AG08396 (cell line): ENCODE measurements around the gene CENPB.
"Not testable (repeated sequence)": the region's sequence is repeated elsewhere in the genome, so short reads cannot be mapped to it uniquely, and the experiment has no call there.

Experiments used
- DNase-seq: peaks from one replicate; pipeline ENCODE4 v3.0.0; 2012; ENCODE audit warnings: low spot score, mixed read lengths

The CENPB gene

DNA sequence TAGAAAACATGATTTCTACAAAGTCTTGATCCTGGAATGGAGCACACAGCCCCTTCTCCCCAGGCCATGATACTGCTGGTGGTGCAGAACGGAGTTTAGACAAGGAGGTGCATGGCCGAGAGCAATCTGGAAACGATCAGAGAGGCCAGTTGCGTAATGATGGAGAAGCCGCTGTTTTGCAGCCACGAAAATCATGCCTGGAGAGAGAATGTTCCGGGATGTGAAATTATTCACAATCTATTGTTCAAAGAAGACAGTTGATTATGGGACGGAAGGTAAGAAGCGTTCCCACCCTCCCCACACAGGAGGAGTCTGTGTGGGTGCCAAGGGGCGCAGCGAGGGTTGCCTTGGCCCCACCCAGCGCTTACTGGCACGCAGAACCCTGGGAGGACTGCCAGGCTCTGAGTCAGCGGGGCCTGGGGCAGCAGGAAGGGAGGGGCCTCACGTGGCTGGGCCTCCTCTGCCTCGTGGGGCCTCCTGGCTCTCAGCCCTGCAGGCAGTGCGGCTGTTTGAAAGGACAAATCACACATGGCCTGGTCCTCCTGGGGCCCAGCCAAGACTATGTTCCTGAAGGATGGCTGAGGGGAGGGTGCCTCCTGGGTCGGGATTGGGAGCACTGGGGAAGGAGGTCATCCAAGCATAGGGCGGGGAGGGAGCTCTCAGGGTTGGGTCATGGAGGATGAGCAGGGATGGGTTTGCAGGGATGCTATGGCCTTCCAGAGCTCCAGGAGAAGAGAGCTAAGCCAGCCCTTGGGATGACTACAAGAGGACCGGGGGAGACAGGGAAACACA is 25.1 kb upstream of the CENPB start:
- DNase-seq: peak; percentile 96

DNA sequence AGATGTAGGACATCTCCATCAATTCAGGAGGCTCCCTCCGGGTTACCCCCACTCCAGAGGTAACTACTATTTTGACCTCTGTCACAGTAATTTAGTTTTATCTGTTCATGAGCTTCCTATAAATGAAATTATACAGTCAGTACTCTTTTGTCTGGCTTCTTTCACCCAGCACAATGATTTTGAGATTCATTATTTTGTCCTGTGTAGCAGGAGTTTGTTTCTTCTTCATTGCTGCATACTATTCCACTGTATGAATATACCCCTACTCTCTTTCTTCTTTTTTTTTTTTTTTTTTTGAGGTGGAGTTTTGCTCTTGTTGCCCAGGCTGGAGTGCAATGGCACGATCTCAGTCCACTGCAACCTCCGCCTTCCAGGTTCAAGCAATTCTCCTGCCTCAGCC is 22.0 kb upstream of the CENPB start:
- DNase-seq: no peak

DNA sequence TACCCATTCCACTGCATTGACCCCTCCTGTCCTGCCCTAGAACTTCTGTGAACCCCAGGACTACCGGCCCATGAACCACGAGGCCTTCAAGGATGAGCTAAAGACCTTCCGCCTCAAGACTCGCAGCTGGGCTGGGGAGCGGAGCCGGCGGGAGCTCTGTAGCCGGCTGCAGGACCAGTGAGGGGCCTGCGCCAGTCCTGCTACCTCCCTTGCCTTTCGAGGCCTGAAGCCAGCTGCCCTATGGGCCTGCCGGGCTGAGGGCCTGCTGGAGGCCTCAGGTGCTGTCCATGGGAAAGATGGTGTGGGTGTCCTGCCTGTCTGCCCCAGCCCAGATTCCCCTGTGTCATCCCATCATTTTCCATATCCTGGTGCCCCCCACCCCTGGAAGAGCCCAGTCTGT is 18.2 kb upstream of the CENPB start:
- no peak for DNase-seq

DNA sequence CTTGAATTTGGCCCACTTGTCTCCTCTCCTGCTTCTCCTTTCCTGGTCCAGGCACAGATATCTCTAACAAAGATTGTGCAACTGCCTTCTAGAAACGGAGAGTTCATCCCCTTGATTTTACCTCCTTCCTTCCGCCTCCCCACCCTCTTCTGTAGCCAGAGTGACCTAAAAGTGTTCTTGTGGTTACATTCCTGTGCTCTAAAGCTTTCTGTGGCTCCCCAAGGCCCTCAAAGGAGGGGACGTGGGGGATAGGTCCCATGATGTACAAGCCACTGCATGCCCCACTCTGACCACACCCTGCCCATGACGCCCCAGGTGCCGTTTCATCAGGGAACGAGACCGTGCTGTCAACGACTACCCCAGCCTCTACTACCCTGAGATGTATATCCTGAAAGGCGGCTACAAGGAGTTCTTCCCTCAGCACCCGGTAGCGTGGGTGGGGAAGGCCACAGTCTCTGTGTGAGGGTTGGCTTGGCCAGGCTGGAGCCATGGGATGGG is 17.8 kb upstream of the CENPB start:
- DNase-seq: no peak

DNA sequence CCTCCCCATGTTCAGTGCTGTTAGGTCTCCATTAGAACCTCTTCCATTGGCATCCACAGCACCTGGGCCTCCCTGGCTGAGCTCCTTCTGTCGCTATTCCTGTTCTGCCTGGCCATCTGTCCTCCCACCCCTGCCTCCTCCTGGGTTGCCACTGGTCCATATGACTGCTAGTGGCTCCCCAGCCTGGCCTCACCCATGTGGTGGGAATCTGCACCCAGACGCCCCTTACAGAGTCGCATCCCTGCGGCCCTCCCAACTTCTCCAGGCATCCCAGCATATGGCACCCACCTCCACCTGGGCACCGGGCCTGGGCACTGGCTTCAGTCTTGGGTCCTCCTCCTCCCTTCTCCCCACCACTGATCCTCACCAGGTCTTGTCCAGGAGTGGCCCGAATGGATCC is 17.3 kb upstream of the CENPB start:
- DNase-seq: no peak

DNA sequence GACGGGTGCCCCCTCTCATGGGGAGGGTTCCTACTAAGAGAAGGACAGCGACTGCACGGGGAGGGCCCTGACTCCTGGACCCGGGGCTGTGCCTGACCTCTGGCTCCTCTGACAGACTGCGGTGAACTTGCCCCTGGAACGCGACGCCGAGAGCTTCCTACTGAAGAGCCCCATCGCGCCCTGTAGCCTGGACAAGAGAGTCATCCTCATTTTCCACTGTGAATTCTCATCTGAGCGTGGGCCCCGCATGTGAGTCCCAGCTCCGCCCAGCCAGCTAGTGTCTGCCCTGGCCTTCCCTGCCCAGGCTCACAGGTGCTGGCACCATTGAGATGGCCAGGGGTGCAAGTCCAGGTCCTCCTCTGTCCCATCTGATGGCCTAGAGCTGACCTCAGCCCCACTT is 16.7 kb upstream of the CENPB start:
- DNase-seq: no peak

DNA sequence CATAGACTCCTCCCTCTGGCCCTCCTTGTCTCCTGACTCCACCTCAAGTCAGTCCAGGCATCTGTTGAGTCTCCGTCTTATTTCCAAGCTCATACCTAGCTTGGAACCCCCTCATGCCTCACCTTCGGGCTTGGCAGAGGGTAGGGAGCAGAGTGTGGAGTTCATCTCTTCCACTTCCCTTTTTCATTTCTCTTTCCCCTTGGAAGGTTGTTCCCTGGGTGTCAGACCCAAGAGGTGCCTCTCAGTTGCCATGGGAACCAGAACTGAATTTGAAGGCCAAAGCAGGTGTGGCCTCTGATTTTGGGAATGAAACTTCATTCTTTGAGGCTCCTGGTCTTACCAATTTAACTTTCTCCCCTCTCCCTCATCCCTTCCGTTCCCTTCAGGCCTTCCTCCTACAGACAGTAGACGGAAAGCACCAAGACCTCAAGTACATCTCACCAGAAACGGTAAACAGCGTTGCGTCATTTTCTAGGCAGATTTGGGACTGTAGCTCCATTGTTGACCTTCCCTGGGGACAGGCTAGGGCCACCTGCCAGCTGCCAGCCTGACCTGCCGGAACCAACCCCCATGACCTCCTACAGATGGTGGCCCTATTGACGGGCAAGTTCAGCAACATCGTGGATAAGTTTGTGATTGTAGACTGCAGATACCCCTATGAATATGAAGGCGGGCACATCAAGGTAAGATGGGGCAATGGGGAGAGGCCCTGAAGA is 16.1 kb upstream of the CENPB start:
- DNase-seq: no peak

DNA sequence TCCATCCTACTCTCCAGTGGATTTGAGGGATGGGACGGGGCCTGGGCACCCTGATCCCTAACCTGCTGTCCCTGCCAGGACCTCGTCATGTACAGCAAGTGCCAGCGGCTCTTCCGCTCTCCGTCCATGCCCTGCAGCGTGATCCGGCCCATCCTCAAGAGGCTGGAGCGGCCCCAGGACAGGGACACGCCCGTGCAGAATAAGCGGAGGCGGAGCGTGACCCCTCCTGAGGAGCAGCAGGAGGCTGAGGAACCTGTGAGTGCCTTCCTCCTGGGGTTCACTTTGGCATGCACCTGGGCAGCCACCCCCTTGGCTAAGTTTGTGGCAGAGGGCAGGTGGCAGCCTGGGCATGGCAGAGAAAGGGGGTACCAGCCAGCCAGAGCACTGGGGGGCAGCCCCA is 15.3 kb upstream of the CENPB start:
- no peak for DNase-seq

DNA sequence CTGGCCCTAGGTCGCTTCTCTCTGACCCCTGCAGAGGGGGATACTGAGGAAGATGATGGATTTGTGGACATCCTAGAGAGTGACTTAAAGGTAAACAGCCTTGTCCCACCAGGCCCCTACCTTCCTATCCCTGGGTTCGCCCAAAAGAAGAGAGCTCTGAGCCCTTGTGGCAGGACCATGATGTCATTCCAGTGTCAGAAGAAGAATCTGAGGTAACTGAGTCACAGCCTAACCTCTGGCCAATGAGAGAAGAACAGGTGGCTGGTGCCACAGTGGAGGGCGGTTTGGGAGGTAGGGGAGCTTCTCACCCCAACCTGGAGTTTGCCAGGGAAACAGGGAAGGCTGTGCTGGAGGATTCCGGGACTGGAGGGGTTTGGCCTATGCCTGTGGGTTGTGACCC is 14.8 kb upstream of the CENPB start:
- no peak for DNase-seq

DNA sequence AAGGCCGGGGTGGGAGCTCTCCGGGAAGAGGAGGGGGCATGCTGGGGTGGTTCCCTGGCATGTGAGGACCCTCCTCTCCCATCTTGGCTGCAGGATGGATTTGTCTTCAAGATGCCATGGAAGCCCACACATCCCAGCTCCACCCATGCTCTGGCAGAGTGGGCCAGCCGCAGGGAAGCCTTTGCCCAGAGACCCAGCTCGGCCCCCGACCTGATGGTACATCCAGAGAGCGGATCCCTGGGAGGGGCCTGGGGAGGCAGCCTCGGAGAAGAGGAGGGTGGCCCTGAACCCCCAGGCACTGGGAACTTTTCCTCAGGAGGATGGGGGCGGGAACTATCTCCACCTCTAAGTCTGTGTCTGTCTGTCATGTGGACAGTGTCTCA is 14.3 kb upstream of the CENPB start:
- no peak for DNase-seq

DNA sequence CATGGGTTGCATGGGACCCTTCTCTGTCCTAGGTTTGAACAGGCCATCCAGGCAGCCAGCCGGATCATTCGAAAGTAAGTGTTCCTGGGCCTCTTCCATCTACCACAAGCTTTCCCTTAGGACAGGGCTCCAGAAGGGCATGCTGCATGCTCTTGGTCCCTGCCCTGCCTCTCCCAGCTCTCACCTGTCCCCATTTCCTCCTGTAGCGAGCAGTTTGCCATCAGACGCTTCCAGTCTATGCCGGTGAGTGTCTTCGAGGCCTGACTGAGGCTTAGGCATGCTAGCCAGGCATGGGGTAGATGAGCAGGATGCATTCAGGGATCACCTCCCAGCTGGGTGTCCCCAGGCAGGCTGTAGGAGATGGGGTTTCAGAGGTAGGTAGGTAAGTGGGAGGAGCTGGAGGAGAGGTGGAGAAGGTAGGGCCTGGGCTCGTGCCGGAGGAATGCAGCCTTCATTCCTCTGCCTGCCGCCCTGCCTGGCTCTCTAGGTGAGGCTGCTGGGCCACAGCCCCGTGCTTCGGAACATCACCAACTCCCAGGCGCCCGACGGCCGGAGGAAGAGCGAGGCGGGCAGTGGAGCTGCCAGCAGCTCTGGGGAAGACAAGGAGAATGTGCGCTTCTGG is 13.8 kb upstream of the CENPB start:
- no peak for DNase-seq

DNA sequence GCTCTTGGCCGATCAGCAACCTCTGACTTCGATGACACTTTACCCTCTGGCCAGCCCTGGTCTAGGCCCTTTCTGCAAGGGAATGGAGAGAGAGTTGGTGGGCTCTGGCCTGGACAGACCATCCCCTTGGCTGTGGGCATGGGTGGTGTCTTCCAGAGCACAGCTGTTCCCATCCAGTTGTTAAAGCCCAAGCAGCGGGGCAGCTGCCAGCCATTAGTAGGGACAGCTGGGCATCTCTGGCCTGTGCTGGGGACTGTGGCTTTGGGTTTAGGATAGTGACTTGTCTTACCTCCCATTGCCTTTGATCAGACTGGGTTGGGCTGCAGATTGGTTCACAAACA is 12.3 kb upstream of the CENPB start:
- no peak for DNase-seq

DNA sequence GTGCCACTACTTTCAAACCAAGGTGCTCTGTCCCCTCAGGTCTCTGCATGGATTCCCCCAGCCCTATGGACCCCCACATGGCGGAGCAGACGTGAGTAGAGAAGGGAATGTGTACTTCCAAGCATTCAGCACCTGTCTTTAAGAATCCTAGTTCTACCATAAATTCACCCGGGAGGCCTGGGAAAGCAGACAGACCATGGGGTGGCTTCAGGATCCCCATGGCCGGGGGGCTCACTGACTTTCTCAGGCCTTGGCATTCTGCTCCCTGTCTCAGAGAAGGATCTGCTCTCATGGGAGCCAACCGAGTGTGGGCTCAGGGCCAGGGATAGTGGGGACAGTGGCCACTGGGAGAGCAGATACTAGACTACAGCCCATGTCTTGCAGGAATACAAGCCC is 11.8 kb upstream of the CENPB start:
- DNase-seq: no peak

DNA sequence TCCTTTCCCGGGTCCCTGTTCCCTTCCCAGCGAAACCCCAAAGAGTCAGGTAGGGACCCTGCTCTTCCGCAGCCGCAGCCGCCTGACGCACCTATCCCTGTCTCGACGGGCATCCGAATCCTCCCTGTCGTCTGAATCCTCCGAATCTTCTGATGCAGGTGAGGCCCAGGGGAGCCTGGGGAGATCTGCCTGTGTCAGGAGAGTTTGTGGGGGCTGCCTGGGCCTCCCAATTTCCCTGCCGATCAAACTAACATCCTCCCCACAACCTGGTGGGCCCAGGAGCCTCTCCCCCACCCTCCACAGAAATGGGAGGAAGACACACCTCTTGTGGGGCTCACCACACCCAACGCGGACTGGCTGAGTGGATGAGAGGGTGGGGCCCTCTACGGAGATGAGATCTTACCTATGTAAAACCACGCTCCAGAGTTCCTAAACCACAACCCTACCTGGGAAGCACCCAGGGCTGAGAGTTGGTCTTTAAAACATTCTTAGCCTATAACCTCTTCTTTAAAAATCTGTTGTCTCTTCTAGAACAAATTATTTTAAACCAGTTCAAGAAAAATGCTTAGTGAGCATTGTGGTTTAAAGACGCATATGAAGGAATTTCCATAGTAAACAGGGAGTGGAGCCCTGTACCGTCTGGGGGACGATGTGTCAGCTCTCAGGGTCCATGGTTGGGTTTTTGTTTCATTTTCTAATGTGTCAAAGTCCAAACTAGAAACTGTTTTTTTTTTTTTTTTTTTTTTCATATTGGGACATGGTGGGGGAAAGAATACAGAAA is 11.2 kb upstream of the CENPB start:
- DNase-seq: peak; percentile 70

DNA sequence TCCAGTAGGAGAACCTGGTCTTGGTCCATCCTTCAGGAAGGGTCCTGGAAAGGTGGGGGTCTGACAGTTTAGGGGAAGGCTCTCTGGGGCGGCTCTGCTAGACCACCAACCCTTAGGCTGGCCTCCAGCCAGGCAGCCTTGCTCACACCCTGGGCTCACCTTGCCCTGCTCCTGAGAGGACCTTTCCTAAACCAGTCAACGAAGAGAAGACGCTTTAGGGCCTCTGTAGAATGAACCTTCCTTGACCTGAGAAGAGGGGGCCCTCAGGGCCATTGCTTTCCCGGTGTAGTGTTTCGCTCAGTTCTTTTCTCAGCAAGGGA is 10.6 kb upstream of the CENPB start:
- DNase-seq: no peak

DNA sequence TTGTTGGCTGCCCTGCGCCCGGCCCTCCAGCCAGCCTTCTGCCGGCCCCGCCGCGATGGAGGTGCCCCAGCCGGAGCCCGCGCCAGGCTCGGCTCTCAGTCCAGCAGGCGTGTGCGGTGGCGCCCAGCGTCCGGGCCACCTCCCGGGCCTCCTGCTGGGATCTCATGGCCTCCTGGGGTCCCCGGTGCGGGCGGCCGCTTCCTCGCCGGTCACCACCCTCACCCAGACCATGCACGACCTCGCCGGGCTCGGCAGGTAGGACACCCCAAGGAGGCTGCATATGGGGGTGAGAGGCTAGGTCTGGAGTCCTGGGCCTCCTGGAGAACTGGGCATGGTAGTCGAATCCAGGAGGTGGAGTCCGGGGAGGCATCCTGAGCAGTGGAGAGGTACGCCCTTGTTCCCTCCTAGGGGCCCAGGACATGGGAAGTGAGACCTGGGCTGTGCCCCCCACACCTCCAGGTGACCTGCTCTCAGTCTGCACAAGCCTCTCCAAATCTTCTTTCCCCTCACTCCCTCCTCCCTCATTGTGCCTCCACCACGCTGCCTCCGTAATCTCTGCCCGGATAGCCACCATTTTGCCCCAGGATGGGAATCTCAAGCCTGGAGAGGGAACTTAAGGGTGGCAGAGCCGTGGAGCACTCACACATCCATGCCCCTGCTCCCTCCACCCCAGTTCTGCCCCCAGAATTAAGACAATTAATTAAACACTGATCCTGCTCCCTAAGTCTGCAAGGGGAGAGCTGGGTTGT is 10.1 kb upstream of the CENPB start:
- no peak for DNase-seq

DNA sequence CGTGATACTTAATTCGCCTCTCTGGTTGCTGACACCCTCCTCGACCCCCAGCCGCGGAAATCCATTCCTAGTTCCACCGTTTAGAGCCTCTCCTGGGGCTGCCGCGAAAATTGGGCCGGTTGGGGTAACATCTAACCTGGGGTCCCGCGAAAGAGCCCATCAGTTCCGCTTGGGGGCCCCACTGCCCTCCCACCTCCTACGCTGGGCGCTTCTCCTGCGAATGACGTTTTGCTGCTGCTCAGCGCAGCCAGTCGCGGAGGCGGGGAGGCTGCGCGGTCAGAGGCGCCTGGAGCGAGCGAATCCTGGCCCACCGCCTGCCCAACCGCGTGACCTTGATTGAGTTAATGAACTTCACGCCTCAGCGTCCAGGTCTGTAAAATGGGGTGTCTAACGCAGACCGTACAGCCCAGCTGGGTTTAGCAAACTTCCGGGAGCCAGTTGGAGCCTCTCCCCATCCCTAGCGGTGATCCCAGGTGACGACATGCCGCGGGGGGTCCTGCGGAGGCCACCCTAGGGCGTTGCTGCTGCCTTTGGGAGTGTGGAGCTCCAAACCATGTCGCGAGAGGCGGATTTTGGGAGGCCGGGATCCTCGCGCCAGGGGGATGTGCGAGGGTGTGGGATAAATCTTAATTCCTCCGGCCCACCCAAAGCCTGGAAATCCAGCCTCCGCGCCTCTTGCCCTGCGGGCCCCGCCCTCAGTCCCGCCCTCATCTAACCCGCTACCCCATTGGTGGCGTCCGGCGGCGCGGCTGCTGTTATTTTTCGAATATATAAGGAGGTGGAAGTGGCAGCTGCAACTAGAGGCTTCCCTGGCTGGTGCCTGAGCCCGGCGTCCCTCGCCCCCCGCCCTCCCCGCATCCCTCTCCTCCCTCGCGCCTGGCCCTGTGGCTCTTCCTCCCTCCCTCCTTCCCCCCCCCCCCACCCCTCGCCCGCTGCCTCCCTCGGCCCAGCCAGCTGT is 9.2 kb upstream of the CENPB start, which contains the start of gene CDC25B:
CDC25B (plus strand) TSS at position 800 of the 958 bp plus-strand sequence. CDS start 222 bp downstream, outside the sequence.
- DNase-seq: peak; percentile 95

DNA sequence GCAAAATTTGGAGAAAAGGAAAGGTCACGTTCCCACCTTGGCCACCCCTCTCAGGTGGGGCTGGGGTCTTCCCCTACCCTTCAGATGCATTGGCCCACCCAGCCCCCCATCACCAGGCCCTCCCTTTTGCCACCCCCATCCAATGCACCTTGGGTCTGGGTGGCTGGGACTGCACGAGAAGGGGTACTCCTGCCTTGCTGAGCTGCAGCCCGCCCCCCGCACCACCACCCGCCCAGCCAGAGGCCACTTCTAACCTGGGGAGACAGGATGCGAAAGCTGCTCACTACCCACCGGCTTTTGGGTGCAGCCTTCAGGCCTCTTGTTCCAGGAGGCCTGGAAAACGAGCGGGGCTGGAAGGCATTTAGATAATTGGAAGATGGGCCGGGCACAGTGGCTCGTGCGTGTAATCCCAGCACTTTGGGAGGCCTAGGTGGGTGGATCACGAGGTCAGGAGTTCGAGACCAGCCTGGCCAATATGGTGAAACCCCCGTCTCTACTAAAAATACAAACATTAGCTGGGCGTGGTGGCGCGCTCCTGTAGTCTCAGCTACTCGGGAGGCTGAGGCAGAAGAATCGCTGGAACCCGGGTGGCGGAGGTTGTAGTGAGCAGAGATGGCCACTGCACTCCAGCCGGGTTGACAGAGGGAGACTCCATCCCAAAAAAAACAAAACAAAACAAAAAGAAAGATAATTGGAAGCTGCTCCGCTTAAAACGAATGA is 8.3 kb upstream of the CENPB start:
- DNase-seq: no peak

DNA sequence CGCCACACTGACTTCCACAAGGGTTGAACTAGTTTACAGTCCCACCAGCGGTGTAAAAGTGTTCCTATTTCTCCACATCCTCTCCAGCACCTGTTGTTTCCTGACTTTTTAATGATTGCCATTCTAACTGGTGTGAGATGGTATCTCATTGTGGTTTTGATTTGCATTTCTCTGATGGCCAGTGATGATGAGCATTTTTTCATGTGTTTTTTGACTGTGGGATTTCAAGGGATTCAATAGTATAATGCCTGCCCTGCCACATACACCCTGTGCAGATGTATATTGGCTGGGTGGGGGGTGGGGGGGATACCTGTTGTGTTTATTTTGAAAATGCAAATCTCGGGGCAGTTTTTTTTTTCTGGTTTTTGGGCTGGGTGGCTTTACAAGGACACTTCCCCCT is 7.6 kb upstream of the CENPB start:
- not testable (repeated sequence) for DNase-seq

DNA sequence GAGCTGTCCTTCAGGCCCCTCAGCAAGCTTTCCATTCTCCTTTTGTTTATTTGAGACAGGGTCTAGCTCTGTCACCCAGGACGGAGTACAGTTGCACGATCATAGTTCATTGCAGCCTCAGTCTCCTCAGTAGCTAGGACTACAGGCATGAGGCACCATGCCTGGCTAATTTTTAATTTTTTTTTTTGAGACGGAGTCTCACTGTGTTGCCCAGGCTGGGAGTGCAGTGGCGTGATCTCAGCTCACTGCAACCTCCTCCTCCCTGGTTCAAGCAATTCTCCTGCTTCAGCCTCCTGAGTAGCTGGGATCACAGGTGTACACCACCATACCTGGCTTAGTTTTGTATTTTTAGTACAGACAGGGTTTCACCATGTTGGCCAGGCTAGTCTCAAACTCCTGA is 2.7 kb upstream of the CENPB start:
- DNase-seq: not testable (repeated sequence)
